Measurements from ENCODE around the gene ALDH3A1.
"Not testable (repeated sequence)": the region's sequence is repeated elsewhere in the genome, so short reads cannot be mapped to it uniquely, and the experiment has no call there.

Gene ALDH3A1

GRCh38 chr17:19747829-19748806 is at the start of gene ALDH3A1:
TSS of gene ALDH3A1 (minus strand) at chr17:19748298. CDS start at chr17:19745129, 3,169 bp downstream.
- DNase-seq (ENCODE audit: low read depth): no peak

GRCh38 chr17:19796457-19796856 is 48.4 kb upstream of the ALDH3A1 start:
- no peak for DNase-seq (ENCODE audit: low read depth)

DNA sequence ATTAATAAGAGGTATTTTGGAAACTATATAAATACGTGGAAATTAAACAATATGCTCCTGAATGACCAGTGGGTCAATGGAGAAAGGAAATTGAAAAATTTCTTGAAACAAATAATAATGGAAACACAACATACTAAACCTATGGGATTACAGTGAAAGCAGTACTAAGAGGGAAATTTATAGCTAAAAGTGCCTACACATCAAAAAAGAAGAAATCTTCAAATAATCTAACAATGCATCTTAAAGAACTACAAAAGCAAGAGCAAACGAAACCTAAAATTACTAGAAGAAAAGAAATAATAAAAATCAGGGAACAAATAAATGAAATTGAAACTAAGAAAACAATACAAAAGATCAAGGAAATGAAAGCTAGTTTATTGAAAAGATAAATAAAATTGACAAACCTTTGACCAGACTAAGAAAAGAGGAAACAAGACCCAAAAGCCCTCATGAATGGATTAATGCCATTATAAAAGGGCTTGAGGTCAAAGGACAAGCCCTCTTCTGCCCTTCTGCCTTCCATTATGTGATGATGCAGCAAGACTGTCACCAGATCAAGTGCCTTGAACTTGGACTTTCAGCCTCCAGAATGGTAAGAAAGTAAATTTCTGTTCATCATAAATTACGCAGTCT is 43.9 kb upstream of the ALDH3A1 start:
- no peak for DNase-seq (ENCODE audit: low read depth)

- DNase-seq (ENCODE audit: low read depth): no peak
Observed at GRCh38 chr17:19787733-19788357, 39.7 kb upstream of the ALDH3A1 start.

- DNase-seq (ENCODE audit: low read depth): no peak
Observed at GRCh38 chr17:19785854-19786253, 37.8 kb upstream of the ALDH3A1 start.

DNA sequence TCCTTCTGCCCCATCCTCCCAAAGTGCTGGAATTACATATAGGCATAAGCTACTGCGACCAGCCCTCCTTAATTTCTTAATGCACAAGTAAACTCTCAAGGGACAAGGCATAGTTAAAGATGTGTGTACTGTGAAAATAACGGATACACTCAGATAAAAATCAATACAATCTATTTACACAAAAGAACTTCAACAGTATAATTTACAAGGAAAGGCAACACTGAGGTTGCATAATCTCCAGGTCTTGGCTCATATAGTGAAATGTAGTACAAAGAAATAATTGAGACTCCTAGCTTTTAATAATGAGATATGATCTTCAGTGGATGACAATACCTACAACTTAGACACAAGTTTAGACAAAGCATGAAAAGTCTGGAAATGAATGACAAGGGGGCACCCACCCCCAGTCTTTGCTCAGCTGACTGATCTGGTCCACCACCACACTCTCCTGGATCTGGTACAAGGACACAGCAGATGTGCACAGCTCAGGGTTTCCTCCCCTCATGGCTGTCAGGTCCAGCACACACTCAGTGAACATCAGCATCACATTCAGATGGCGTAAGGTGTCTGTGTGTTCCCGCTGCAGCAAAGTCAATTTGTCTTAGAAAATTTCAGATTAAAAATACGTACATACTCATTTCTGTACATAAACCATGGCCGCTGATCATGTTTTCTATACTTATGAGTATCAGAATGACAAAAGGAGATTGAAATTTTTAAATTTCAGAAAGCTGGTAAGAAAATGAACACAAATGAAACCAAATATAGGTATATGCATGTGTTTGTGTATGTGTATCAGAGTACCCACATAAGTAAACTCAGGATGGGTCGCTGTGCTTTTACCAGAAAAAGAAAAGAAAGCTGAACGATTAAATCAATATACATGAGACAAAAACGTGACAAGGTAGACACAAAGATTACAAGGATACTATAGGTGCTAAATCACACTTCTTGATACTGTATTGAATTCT is 33.7 kb upstream of the ALDH3A1 start:
- no peak for DNase-seq (ENCODE audit: low read depth)

GRCh38 chr17:19780846-19781245 is 32.7 kb upstream of the ALDH3A1 start:
- DNase-seq (ENCODE audit: low read depth): no peak

DNA sequence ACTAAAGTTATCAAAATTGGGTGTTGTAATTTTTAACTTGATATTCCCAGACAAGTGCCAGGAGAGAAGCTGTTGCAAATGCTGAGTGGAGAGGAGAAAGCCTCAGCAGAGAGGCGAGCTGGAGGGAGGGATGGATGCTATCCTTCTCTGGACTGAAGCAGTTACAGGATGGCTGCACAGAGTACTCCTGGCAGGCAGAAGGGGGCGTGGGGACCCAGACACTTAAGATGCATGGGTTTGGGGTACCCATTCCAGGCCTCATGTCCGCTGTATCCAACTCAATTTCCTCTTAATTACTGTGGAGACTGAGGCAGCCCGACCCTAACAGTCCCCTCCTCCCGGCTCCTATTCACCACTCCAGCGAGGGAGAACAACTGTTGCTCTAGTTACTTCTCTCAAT is 25.4 kb upstream of the ALDH3A1 start:
- DNase-seq (ENCODE audit: low read depth): no peak

DNA sequence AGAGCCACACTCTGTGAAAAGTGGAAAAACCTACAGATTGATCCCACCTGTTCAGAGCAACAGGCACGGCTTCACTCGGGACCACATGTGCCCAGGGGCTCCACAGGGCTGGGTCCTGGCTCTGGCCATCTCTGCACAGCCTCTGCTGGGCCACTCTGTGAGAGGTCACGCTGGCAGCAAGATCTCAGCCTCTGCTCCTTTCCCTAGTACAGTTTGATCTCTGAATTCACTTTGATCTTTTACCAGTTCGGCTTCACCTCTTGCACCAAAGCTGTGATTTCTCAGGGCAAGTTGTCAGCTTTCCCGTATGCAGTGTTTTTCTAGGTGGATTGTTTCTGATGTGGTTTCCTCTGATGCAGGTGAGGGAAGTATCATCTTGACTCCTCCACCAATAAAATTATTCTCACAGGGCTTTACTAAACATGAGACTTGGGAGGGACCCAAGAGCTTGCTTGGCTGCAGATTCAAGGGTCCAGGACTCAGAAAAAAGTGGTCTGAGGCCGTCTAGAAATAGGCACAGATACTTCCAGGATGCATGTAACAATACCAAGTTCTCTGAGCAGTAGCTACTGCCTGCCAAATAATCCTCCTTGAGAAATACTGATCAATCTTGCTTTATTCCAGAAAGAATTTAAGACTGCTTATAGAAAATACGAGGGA is 24.0 kb upstream of the ALDH3A1 start:
- DNase-seq (ENCODE audit: low read depth): no peak

DNA sequence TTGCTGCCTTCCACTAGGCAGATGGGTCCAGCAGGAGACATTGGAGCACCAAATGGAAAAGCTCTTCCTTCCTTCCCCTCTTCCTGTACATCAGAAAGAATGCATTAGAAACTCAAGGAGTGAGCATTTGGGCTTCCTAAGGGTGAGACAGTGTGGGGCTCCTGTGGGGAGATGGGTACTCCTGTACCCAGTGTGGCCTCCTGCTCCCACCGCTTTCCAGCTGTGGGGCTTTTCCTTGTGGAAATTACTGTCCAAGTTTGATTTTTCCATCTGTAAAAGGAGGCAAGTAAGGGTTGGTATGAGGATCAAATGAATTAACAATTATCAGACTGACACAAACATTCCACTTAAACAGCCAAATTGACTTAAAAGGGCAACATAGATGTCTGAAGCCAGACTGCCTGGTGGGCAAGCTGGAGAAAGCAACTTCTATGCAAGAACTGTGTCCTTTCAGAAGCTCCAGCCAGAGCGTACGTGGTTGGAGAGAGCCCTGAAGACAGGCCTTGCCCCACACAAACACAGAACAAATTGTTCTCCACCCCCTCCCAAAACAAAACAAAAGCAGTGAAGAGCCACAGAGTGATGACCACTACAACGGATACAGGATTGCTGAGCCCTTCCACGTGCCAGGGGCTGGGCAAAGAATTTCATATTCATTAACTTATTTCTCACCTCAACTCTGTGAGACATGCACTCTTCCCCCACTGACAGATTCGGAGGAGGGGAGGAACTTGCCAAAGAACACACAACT is 23.1 kb upstream of the ALDH3A1 start:
- no peak for DNase-seq (ENCODE audit: low read depth)

DNA sequence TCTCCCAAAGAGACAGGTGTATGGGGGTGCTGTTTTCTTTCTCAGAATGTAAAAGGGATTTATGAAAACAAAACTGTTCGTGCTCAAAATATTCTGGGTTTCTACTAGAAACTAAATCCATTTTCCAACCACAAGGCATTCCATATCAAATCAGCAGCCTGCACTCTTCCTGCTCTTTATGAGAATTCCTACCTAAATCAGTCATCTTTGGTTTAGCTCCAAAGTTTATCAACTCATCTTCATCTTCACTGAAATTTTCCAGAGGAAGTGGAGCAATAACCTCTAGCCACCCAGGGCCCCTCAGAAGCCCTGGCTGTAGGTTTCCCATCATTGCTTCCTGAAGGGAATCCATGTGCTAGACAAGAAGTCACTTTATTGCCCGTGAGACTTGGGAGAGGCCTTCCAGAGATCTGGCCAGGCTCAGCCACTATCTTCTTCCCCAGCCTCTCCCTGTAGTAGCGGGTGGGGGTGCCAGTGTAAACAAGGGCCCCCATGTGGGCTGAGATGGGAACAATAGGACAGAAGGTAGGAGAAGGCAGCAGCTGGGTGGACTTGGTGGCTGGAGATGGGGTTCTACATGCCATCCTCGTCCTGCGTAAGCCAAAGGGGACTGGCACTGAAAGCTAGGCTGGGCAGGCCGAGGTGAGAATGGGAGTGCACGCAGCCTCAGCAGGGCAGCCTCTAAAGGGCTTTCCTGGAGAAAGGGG is 22.0 kb upstream of the ALDH3A1 start:
- peak; percentile 36 for DNase-seq (ENCODE audit: low read depth)

GRCh38 chr17:19768046-19768782 is 20.1 kb upstream of the ALDH3A1 start:
- DNase-seq (ENCODE audit: low read depth): no peak

DNA sequence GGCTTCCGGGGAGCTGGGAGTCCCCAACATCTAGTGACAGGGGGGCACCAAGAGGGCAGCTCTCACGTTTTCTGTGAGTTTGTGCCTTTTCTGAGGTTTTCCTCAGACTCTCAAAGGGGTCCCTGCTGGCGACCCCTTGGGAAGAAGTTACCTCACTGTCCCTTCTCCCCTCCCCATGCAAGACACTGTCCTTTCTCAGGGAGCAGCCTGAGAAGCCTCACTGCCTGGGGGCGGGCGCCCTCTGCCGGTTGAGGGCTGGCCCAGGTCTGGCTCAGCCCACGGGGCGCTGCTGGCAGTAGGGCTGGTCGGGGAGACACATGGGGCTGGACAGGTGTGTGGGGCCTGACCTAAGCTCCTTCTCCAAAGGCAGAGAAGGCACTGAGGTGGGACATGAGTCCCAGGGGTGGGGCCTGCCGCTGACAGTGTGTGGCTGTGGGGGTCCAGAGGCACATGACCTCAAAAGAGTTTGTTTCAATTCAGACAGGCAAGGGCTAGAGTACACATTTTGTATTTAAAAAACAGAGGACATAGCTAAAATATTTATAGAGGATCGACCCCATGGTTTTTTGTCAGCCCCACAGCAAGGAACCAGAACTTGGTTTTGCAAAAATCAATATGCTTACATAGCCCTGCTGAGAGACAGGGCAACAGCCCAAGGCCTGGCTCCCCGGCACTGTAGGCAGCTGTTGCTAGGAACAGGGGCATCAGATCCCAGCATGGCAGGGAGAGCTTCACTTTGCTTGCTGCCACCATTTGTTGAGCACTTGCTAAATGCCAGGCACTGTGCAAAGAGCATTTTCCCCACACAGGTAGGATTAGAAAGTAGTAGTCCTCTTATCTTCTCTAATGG is 18.5 kb upstream of the ALDH3A1 start:
- DNase-seq (ENCODE audit: low read depth): peak; percentile 30

DNA sequence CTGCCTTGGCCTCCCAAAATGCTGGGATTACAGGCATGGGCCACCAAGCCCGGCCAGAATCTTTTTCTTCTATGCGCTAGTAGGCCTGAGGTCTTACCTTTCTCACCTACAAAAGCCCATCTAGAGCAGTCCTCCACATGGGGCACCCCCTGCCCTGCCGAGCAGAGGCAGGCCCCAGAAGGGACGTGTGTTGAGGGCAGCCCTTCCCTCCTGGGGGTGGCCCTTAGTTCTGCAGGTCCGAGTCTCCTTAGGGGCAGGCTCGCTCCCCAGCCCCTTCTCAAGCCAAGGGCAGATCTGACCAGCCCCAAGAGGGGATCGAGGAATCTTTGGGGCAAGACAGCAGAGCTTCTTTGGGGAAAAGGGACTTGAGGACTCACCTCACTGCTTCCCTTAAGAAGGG is 17.9 kb upstream of the ALDH3A1 start:
- no peak for DNase-seq (ENCODE audit: low read depth)

DNA sequence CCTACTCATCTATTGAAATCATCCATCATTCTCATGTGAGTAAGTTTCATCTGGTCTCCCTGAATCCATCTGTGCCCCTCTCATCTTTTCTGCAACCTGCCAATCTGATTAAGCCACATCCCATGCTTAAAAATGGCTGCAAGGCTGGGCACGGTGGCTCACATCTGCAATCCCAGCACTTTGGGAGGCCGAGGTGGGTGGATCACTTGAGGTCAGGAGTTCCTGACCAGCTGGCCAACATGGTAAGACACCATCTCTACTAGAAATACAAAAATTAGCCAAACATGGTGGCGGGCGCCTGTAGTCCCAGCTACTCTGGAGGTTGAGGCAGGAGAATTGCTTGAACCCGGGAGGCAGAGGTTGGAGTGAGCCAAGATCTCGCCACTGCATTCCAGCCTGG is 15.9 kb upstream of the ALDH3A1 start:
- DNase-seq (ENCODE audit: low read depth): not testable (repeated sequence)

DNA sequence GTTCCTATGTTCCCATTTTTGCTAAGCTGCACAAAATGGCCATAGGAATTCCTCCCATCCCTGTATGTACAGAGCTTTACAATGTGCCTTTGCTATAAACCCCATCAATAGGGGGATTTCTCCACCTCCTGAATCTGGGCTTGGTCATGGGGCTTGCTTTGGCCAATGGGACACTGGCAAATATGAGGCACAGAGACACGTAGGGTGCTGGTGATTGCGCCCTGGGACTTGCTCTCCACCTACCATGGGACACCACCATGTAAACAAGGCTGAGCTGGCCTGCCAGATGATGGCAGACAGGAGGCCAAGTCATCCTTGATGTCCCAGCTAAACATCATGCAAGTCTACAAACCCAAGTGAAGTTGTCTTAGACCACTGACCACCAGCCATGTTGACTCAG is 15.3 kb upstream of the ALDH3A1 start:
- no peak for DNase-seq (ENCODE audit: low read depth)

GRCh38 chr17:19762515-19762961 is 14.4 kb upstream of the ALDH3A1 start:
- peak; percentile 29 for DNase-seq (ENCODE audit: low read depth)

DNA sequence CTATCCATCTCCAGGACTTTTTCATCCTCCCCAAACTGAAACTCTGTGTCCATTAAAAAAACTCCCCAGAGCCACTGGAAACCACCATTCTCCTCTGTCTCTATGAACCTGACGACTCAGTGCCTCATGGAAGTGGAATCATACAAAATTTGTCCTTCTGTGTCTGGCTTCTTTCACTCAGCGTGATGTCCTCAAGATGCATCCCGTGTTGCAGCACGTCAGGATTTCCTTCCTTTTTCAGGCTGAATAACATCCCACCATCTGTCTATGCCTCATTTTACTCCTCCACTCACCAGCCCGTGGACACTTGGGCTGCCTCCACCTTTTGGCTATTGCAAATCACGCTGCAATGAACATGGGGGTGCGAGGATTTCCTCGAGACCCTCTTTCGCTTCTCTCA is 12.6 kb upstream of the ALDH3A1 start:
- no peak for DNase-seq (ENCODE audit: low read depth)

Data from stromal cell of bone marrow (primary cell).